SK-N-DZ (cell line): ENCODE results near the gene IL1RAPL1.
A peak's percentile ranks its signal among the peaks of the same experiment; 100 is the strongest.

Source experiments
- DNase-seq: peaks from one replicate; pipeline ENCODE4 v3.0.0-alpha.2; 2015; ENCODE audit warnings: low spot score

IL1RAPL1 gene

DNA sequence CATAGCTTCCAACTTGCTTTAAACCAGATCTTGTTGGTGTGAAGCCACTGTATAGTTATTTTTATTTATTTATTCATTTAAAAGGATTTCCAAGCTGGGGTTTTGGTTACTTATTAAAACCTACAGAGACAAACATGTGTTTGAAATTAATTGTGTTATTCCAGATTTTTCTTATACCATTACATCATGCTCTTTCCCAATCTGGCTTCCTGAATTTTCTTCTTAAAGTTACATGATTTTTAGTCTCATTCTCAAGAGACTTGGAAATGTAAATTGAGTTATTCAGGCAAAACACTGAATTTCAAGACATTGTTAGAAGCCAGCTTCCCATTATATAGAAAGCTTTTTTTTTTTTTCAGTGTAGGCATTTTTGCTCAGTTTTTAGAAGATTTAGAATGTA lies 381.9 kb downstream of the IL1RAPL1 start:
- no peak for DNase-seq

DNA sequence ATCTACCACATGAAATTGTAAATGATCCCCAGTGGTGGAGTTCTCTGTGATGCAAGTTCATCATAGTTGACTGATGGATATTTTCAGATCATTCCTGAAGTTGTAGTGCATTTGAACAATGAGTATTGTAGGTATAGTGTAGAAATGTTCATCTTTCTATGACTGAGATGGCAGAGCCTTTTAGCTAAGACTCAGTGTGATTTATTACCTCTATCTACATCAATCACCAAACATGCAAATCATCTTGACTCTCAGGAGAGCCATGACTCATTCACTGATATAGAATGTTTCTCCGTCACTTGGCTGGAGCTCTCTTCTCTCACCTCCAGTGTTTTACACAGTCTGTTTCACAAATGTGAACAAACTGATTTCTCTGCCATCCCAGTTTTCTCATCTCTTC lies 392.6 kb downstream of the IL1RAPL1 start:
- peak; percentile 8 for DNase-seq

DNA sequence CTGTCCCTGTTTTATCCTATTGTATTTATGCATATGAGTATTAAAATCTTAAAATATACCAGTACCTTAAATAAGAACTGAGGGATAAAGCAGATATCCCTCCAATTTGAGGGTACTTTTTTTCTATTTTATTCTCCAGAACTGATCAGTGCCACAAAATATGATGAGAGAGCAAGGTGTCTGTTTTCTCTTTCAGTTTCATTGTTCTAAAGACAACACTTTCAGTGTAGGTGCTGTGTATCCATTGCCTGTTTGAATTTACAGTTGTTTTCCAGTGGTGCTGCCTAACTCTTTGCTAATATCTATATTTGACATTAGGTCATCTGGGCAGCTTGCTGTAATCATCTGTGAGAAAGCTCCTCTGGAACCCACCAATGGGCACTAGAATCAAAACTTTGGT lies 394.7 kb downstream of the IL1RAPL1 start:
- DNase-seq: no peak

DNA sequence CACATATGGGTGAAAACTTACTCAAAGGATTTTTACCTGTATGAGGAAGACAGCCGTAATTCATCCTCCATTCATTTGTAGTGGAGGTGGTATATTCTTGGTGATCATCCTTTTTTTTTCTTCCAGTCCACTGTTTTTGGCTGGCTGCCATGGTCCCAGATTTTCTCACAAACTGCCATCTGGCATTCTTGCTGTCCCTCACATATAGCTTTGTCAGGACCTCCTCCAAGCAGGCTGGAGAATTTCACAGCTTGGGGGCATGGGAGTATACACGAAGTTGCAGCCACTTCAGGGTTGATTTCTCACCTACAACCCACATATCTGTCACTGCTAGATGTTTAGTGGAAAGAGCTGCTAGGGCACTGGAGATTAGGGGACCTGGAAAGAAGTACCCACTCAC lies 401.0 kb downstream of the IL1RAPL1 start:
- peak; percentile 2 for DNase-seq

DNA sequence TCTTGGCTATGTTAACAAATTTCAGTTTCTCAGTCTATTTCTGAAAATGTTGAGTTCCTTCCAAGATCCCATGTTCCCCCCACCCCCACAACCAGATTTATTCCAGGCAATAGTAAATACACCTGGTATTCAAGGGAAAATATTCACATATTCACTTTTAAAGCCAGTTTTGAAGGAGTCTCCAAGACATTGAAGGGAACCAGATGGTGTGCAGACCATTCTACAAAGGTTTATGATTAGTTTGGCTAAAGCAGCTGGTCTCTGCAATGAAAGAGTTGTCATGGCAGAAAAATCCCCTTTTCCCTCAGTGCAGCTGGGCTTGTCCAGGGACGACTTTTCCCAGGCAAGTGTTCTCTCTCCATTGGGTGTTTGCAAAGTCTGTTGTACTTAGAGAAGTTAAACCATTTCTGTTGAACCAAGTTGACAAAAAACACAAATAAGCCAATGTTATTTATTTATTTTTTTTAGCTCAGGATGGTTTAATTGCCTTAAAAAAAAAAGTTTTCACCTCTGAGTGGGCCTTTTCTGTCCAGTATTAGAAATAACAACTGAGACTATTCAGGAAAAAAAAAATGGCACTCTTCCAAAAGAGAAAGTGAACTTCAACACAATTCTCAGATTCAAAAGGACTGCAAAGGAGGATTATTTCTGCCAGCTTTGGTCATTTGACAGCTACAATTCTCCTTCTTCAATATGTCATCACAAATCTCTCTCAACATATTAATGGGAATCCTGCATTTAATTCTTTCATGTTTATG lies 410.6 kb downstream of the IL1RAPL1 start:
- no peak for DNase-seq

DNA sequence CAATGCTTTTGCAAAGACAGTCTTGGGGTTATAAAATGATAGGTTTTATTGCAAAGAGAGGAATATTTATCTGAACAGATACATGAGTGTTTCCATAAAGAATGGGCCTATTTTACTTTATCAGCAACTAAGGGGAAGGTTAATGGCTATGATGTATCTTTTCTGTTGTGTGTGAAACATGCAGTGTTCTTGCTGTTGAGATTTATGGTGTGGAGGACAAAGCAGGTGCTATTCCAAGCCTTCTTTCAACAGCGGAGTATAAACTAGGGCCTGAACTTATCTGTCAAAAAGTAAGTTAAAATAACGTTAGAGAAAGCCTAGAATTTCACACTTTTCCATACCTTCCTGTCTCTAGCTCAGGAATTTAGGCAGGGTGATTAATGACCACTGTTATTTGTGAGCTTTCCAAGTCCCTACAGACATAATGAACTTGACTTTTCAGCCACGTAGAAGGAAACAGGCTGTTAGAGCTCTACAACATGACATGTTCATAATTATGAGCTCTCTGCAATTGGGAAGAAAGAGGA lies 411.4 kb downstream of the IL1RAPL1 start:
- DNase-seq: no peak

DNA sequence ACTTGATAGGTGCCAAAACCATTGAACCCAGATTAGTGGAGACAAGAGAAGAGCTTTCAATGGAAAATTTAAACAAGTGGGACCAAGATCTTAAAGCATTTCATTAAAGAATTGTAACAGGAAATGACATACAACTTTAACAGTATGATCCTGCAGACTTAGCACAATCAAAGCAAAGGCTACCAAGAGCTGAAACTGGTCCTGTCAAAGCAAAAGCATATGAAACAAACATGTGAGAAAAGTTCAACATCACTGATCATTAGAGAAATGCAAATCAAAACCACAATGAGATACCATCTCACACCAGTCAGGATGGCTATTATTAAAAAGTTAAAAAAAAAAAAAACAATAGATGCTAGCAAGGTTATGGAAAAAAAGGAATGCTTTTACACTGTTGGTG lies 425.6 kb downstream of the IL1RAPL1 start:
- no peak for DNase-seq

DNA sequence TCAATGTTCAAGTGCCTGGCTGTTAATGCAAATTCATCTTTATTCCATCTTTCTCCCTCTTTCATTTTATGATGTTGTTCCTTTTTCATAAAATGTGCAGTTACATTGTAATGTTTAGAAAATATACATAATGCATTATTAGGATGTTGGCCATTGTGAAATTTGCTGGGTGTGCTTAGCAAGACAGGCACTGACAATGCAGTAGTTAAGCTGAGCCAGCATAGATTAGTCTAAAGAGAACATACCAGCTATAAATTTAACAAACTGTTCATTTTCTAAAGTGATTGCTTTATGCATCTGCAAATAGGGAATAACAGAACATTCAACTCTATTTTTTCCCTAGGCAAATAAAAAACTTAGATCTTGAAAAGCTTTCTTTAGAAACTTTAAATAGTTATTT lies 436.0 kb downstream of the IL1RAPL1 start:
- DNase-seq: no peak

DNA sequence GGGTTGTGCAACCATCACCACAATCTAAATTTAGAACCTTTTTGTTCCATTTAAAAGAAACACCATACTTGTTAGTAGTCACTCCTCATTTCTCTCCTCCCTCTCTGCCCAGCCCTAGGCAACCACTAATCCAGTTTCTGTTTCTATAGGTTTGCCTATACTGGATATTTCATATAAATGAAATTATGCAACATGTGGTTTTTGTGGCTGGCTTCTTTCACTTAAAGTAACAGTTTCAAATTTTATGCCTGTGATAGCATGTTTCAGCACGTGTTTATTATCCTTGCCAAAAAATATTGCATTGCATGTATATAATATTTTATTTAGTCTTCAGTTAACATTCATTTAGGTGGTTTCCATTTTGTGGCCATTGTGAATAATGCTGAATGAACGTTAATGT lies 437.6 kb downstream of the IL1RAPL1 start:
- DNase-seq: no peak

DNA sequence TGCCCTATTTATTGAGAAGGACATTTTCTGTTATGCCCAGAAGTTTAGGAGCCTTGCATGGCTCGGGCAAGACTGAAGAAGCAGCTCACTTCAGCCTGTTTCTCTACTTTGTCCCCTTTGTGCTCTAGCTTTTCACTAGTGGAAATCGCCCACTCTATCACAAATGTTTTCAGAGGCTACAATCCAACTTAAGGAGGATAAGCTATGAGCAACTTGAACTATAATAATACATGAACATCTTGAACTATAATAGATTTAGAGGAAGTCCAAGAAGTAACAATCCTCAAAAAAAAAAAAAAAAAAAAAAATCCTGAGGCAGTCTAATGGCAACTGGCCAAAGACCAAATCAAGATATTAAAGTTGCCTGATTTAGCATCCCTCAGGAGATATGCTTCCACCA lies 452.3 kb downstream of the IL1RAPL1 start:
- DNase-seq: no peak

DNA sequence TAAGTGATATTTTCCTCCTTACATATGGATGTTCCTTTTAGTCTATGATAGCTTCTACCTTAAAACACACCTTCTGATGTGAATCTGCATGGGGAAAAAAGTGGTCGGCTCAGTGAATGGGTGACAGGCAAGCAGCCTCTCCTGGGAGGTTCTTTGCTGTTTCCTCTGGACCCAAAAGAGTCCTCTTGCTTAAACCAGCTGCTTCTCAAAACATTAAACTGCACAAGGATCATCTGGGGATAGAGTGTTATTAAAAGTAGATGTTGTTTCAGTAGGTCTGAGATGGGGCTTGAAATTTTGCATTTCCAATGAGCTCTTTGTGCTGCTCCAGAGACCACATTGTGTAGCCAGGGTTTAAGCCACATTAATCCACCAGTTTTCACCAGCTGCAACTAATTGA lies 452.9 kb downstream of the IL1RAPL1 start:
- no peak for DNase-seq

DNA sequence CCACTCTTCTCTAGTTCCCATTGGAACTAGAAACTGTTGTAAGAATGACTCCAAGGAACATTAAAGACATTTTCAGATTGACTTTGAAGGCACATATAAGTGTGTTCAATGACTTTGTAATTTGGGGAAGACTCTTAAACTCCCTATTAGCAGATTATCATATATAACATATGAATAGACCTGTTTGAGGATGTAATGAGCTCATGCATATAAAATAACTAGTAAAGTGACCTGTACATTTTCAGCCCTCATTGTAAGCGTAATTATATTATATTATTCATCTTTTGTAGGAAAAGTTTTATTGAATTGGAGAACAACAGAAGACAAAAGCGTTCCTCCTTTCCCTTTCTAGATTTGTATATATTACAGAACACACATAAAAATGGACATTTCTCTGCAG lies 455.1 kb downstream of the IL1RAPL1 start:
- DNase-seq: no peak

DNA sequence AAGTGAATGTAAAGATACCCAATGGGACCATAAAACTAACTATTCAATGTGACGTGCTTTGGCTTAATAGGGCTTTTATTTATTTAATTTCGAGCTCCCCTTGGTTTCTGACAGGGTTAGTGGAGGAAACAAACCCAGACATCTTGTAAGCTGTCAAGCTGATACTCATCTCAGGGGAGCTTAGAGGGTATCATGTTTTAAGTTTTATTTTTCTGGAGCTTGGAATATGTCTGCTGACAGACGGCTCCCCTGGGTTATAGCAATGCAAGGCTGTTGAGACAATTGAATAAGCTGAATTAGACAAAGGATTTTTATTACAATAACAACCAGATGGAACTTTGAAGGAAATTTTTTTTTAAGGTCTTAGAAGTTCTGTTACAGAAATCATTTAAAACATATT lies 456.5 kb downstream of the IL1RAPL1 start:
- no peak for DNase-seq

DNA sequence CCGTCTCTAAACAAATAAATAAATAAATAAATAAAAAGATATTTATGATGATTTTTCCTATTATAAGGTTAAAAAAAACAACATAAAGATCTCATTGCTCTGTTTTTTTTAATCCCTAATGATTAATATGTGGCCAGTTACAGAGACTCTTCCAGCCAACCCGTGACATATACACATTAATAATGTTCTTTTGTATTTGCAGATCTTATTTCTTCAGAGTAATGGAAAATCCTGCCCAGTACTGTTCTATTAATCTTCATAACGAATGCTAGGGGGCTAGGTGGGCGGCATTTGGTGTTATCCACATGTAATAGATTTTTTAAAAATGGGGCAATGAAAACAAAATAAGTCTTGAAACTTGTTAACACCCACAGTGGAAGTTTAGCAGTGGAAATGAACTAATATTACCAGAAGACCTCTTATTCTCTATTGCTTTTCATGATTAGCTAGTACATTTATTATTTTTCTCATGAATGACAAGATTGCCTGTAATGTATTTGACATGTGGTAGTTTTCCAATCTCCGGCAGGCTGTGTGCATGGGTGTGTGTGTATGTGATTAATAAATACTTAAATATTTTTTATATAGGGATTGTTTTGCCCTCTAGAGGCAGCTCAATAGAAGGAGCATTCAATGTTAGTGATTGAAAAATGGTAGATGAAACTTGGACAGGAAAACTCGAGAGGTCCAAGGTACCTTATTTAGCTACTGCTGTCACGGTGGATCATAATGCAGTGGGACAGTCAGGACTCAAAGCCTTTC lies 457.4 kb downstream of the IL1RAPL1 start:
- no peak for DNase-seq

DNA sequence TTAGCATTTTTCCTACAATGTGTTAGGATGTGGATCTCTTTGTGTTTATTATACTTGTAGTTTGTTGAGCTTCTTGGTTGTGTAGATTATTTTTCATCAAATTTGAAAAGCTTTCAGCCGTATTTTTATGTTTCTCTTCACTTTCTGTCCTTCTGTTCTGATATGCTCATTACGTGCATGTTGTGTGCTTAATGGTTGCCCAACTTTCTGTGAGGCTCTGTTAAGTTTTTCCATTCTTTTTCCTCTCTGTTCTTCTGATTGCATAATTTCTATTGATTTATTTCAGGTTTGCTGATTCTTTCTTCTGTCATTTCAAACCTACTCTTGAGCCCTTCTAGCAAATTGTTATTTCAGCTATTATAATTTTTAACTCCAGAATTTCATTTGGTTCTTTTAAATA lies 478.2 kb downstream of the IL1RAPL1 start:
- DNase-seq: no peak

DNA sequence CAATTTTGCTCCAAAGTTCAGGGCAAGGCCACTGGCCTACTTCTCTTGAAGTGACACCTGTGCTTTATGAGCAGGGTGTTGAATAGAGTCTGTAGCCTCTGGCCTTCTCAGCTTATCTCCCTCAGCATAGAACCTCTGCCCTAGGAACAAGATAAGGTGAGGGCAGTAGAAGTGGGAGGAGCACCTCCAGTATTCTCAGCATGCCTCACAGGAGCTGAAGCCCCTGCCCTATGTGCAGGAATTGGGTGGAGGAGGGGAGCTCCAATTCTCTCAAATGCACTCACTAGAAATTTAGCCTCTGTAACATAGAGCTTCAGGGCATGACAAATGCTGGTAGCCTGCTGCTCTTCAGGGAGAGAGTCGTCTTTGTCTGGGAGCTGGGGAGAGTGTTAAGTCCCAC lies 479.3 kb downstream of the IL1RAPL1 start:
- no peak for DNase-seq

DNA sequence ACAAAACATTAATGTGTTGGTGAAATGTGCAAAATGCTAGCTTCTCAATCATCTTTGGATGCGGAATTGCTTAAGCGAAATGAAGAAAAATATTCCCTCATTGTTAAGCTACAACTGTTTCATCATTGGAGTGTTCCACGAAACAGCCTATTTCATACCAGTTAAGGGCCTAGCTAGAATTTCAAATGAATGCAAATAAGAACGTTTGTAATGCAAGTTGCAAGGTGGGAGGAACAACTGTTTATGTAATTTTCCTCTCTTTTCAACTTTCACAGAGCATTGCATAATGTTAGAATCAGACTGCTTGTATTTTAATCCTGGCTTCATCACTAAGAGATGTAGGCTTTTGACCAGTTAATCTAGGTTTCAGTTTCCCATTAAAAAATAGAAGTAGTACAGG lies 480.1 kb downstream of the IL1RAPL1 start:
- DNase-seq: no peak

DNA sequence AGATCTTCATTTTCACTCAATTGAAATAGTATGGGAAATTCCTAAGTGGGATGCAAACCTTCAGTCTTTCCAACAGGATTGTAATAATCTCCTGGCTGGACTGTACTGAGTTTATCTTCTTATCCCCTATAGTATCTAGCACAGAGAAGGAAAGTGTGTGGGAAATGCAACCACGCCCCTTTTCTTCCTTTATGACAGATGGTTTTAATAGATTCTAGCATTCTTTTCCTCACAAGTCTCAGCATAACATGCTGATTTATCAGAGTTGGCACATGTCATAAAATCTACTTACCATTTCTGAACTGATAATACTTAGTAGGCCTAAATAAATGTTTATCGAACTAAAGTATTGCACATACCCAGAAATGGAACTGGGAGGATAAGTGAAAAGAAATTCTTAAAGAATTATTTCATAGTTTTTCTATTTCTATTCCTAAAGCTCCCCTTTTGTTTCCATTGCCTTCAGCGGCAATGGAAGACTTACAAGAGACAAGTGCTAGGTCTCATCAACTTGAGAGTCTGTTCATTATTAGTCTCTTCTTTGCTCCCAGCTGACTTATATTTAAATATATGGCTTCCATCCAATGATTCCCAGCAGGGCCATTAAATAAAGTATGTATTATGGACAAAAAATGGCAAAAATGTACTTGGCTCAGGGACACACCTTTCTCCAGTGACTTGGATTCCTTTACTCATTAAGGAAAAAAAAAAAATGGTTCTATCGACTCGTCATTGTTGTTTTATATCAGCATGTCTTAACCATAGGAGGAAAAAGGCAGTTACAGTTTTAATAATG lies 484.5 kb downstream of the IL1RAPL1 start:
- no peak for DNase-seq

DNA sequence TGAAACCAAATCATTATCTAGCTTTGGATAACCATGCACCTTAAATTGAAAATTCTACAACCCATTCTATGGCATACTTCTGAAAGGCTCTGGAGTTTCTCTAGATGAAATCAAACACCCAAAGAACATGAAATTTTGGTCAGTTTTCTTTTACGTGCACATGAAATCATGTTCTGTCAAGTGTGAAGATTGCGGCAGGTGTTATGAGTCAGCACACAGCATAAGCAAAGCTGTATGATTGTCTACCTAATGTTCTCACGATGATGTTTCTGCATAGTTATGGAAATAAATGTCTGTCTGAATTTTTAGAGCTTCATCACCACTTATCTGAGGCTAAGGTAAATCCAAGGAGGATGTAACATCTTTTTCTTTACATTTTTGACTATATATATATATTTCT lies 495.3 kb downstream of the IL1RAPL1 start:
- DNase-seq: no peak

DNA sequence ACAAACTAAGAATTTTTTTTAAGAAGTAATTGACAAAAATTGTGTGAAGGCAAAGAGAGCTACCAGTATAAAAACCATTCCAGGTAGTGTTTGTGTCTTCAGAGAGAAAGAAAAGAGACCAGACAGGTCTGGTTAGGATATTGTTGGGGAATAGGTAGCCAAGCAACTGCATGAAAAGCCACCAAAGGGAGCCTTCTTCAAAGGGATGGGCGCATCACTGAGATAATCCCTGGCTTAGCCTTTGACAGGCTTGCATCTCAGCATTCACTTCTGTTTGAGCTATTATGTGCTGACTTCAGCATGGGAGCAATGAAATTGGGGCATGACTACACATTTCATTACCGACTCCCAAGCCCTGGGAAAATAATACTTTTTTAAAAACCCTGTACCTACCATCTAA lies 496.6 kb downstream of the IL1RAPL1 start:
- DNase-seq: no peak

DNA sequence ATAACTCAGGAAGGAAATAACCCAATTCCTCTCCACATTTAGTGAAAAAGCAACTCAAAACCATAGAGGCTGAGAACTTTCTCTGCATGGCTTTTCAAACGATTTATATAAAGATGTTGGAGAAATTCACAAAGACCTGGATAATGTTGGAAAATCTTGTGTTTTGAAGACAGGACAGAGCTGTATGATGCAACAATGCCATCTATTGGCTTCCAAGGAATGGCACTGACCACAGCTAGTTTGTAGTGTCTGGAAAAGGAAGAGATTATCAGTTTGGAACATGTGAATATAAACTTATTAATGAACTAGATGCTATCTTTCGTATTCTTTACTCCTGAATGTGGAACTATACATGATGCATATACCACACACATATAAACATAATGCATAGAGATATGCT lies 503.6 kb downstream of the IL1RAPL1 start:
- peak; percentile 5 for DNase-seq

DNA sequence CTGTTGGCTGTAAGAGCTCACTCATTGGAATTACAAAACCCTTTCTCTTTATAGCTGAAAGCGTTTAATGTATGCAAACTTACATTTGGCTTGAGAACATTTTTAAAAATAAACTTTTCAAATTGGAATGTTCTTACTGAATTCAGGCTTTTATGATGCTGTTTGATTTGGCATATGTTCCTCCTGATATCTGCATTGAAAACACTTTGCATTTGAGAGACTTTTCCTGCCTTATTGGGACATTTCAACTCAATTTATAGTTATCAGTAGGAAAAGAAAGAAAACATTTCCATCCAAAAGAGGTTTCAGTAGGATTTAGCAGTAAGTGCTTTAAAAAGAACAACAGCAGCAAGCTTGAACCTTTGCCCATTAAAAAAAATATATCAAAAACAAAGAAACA lies 520.0 kb downstream of the IL1RAPL1 start:
- no peak for DNase-seq
